Smooth muscle cell (in vitro differentiated cells): ENCODE data around the gene GBX1. TPM values are rescaled to one million over a fixed set of nuclear protein-coding genes. Genes with fewer than 3 reads are reported as not detected.

ENCODE experiments used
- DNase-seq: peaks from one replicate; lab custom pipeline; 2025; ENCODE audit not compliant: unreplicated experiment; lab: John Stamatoyannopoulos, UW
- H2AFZ ChIP-seq: fragments of 200-600 bp; sonication (generic); 2 replicates; pipeline ENCODE4 v1.6.0; 2016; ENCODE audit warnings: antibody characterized with exemption, low read depth, mild to moderate bottlenecking
- H3F3A ChIP-seq: fragments of 200-600 bp; sonication (generic); 2 replicates; pipeline ENCODE4 v1.6.0; 2017; ENCODE audit warnings: antibody characterized with exemption, low read depth
- H3K27ac ChIP-seq: fragments of 200-600 bp; sonication (generic); 2 replicates; pipeline ENCODE4 v1.5.1; 2016; ENCODE audit warnings: low read depth, mild to moderate bottlenecking
- H3K27me3 ChIP-seq: fragments of 200-600 bp; sonication (generic); 2 replicates; pipeline ENCODE4 v1.6.1; 2016; ENCODE audit warnings: low read depth, mild to moderate bottlenecking
- H3K36me3 ChIP-seq: fragments of 200-600 bp; sonication (generic); 2 replicates; pipeline ENCODE4 v1.5.1; 2016; ENCODE audit warnings: low read depth
- H3K4me1 ChIP-seq: fragments of 200-600 bp; sonication (generic); 2 replicates; pipeline ENCODE4 v1.5.1; 2016; ENCODE audit warnings: low read depth
- H3K4me2 ChIP-seq: fragments of 200-600 bp; sonication (generic); 2 replicates; pipeline ENCODE4 v1.6.0; 2016; ENCODE audit warnings: mild to moderate bottlenecking
- H3K4me3 ChIP-seq: fragments of 200-600 bp; sonication (generic); 2 replicates; pipeline ENCODE4 v1.5.1; 2016; ENCODE audit warnings: mild to moderate bottlenecking
- H3K79me2 ChIP-seq: fragments of 200-600 bp; sonication (generic); 2 replicates; pipeline ENCODE4 v1.6.0; 2016; ENCODE audit warnings: low read depth, mild to moderate bottlenecking
- H3K9ac ChIP-seq: fragments of 200-600 bp; sonication (generic); 2 replicates; pipeline ENCODE4 v1.6.0; 2016; ENCODE audit warnings: low read depth
- H3K9me3 ChIP-seq: fragments of 200-600 bp; sonication (generic); replicated peaks from 2 replicates; pipeline ENCODE4 v1.5.1; 2016; ENCODE audit warnings: low read depth
- H4K20me1 ChIP-seq: fragments of 200-600 bp; sonication (generic); 2 replicates; pipeline ENCODE4 v1.6.0; 2016; ENCODE audit warnings: low read depth
- WGBS: methylation state at CpG from one replicate; pipeline ENCODE4 v1.1.7; 2016; ENCODE audit warnings: low lambda C conversion rate; 5-methylcytosine and 5-hydroxymethylcytosine counted together
- polyA plus RNA-seq: library from polyadenylated mRNA; unstranded; fragments of >200 nt; fragmentation: Nextera tagmentation; extraction: Ambion mirVana; gene quantifications from 2 replicates; pipeline ENCODE4 v1.2.1, GENCODE V29; 2016
- total RNA-seq: library from RNA; depleted of rRNA; stranded (reverse); fragments of >200 nt; gene quantifications from 2 replicates; pipeline ENCODE4 v1.2.3, GENCODE V29; 2014
- TF ChIP-seq, protein P1 (sequence below): fragments of 200-600 bp; sonication (generic); IDR thresholded peaks from 2 replicates; pipeline ENCODE4 v1.5.1; 2017; ENCODE audit warnings: borderline replicate concordance, mild to moderate bottlenecking, antibody characterized with exemption; ENCODE audit not compliant: insufficient read depth, poor library complexity, severe bottlenecking

GBX1 gene
- total and polyA plus RNA-seq, 2 experiments from 2014 or later: not detected

DNA sequence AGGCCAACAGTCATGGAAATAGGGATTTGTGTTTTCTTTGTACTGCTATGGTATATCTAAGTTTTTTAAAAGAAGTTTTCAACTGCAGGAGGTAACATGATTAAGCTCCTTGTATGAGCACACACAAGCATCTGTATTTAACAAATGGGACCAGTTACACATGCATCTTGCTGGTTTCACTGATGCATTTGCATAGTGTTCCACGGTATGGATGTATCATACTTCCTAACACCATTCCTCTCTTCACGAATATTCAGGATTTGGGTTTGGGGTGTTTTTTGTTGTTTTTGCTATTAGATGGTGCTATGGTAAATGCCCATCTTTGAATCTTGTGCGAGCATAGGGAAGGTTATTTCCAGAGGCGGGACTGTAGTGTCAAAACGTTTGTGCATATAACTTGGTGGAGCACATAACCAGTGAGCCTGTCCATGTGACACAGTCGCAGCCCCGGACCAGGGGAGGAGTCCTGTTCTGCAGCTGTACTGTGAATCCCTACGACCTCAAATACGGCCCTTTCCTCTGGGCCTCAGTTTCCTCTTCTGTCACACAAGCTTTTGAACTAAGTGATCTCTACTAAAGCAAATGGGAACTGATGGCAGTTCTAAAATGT is 40.9 kb upstream of the GBX1 start:
- WGBS: 85% methylated on average over 9 of the region's 9 CpGs
- Histone ChIP-seq H3K79me2 (no peaks in the 10 kb centered on the region), H3K4me3 (no peak overlapping the region), H3F3A (no peaks in the 10 kb centered on the region), H3K27ac (no peak overlapping the region), H3K9me3 (no peaks in the 10 kb centered on the region), H3K4me1 (no peaks in the 10 kb centered on the region), H3K36me3 (no peaks in the 10 kb centered on the region), H2AFZ (no peak overlapping the region), H3K4me2 (no peak overlapping the region), H3K27me3 (peaks cover 6% of the 10 kb centered on the region), H3K9ac (no peak overlapping the region), H4K20me1 (no peaks in the 10 kb centered on the region)
- TF ChIP-seq, protein P1, sequence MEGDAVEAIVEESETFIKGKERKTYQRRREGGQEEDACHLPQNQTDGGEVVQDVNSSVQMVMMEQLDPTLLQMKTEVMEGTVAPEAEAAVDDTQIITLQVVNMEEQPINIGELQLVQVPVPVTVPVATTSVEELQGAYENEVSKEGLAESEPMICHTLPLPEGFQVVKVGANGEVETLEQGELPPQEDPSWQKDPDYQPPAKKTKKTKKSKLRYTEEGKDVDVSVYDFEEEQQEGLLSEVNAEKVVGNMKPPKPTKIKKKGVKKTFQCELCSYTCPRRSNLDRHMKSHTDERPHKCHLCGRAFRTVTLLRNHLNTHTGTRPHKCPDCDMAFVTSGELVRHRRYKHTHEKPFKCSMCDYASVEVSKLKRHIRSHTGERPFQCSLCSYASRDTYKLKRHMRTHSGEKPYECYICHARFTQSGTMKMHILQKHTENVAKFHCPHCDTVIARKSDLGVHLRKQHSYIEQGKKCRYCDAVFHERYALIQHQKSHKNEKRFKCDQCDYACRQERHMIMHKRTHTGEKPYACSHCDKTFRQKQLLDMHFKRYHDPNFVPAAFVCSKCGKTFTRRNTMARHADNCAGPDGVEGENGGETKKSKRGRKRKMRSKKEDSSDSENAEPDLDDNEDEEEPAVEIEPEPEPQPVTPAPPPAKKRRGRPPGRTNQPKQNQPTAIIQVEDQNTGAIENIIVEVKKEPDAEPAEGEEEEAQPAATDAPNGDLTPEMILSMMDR: no peak
- no peak for DNase-seq

DNA sequence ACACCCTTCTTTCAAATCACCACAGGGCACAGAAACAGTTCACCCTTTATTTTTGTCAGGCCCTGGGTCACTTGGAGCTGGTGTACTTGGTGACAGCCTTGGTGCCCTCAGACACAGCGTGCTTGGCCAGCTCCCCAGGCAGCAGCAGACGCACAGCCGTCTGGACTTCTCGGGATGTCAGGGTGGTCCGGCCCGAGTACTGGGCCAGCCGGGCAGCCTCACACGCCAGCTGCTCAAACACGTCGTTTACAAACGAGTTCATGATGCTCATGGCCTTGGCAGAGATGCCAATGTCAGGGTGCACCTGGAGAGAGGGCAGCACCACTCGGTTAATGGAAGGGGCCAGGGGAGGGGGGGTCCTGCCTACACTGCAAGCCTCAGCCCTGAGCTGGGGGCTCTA is 40.3 kb upstream of the GBX1 start:
- TF ChIP-seq, protein P1: no peak
- H3K79me2 ChIP-seq: no peaks in the 10 kb centered on the region
- H3F3A ChIP-seq: no peaks in the 10 kb centered on the region
- no peak overlapping the region for H3K4me3 ChIP-seq
- DNase-seq: no peak
- H2AFZ ChIP-seq: no peak overlapping the region
- H3K27ac ChIP-seq: no peak overlapping the region
- H3K4me1 ChIP-seq: no peaks in the 10 kb centered on the region
- H3K9me3 ChIP-seq: no peaks in the 10 kb centered on the region
- peaks cover 6% of the 10 kb centered on the region for H3K27me3 ChIP-seq
- no peaks in the 10 kb centered on the region for H3K36me3 ChIP-seq
- no peak overlapping the region for H3K4me2 ChIP-seq
- H3K9ac ChIP-seq: no peak overlapping the region
- no peaks in the 10 kb centered on the region for H4K20me1 ChIP-seq
- 96% methylated on average over 12 of the region's 12 CpGs for WGBS

DNA sequence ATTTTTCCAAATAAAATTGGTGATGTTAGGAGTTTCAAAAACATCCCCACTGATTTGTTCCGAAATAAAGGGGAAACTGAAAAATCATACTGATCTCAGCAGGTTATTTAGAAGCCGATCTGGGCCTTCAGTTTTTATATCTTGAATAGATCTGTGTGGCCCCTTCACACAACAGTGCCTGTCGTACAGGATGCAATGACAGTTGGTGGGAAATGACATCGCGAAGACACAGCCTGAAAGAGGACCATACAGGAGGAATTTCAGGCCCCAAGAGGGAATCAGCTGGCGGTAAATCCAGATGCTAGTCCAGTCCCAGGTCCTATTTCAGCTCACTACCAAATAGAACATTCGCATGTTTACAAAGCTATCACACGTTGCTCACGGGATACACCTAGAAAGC is 39.8 kb upstream of the GBX1 start:
- DNase-seq: no peak
- Histone ChIP-seq H3F3A (no peaks in the 10 kb centered on the region), H3K4me3 (no peak overlapping the region), H3K36me3 (no peaks in the 10 kb centered on the region), H2AFZ (no peak overlapping the region), H4K20me1 (no peaks in the 10 kb centered on the region), H3K79me2 (no peaks in the 10 kb centered on the region), H3K9me3 (no peaks in the 10 kb centered on the region), H3K4me2 (no peak overlapping the region), H3K9ac (no peak overlapping the region), H3K27ac (no peak overlapping the region), H3K4me1 (no peaks in the 10 kb centered on the region), H3K27me3 (peaks cover 6% of the 10 kb centered on the region)
- TF ChIP-seq, protein P1: no peak
- WGBS: 85% methylated on average over 9 of the region's 9 CpGs

DNA sequence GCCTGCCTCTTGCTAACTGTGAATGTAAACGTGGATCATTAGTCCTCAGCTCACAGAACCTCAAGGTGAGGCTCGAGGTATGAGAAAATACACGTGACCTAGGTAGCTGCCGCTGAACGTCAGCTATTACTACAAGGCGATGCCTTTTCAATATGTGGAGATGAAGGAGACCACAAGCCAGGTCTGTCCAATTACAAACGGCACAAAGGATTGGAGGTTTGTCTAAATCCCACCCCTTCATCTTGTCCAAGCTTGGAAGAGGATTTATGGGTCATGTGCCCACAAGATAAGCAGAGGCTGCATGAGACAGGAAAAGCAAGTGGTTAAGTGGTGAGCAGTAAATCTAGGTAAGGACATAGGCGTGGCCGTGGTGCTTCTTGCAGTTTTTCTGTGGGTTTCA is 39.4 kb upstream of the GBX1 start:
- H3K4me1 ChIP-seq: no peaks in the 10 kb centered on the region
- no peak overlapping the region for H3K27ac ChIP-seq
- H3K79me2 ChIP-seq: no peaks in the 10 kb centered on the region
- WGBS: 81% methylated on average over 9 of the region's 9 CpGs
- H3K27me3 ChIP-seq: peaks cover 6% of the 10 kb centered on the region
- H3K4me2 ChIP-seq: no peak overlapping the region
- TF ChIP-seq, protein P1: no peak
- H3K4me3 ChIP-seq: no peak overlapping the region
- no peaks in the 10 kb centered on the region for H3K36me3 ChIP-seq
- no peak overlapping the region for H3K9ac ChIP-seq
- no peaks in the 10 kb centered on the region for H3K9me3 ChIP-seq
- no peak overlapping the region for H2AFZ ChIP-seq
- no peaks in the 10 kb centered on the region for H4K20me1 ChIP-seq
- no peaks in the 10 kb centered on the region for H3F3A ChIP-seq
- no peak for DNase-seq
